HG02571 (cell line): ENCODE results near the gene ERCC5.

Source experiments
- ATAC-seq: cut with Tn5 transposase; IDR thresholded peaks from one replicate; pipeline ENCODE4 v1.9.1; 2021; ENCODE audit warnings: mild to moderate bottlenecking, moderate library complexity; ENCODE audit not compliant: unreplicated experiment

The ERCC5 gene

DNA sequence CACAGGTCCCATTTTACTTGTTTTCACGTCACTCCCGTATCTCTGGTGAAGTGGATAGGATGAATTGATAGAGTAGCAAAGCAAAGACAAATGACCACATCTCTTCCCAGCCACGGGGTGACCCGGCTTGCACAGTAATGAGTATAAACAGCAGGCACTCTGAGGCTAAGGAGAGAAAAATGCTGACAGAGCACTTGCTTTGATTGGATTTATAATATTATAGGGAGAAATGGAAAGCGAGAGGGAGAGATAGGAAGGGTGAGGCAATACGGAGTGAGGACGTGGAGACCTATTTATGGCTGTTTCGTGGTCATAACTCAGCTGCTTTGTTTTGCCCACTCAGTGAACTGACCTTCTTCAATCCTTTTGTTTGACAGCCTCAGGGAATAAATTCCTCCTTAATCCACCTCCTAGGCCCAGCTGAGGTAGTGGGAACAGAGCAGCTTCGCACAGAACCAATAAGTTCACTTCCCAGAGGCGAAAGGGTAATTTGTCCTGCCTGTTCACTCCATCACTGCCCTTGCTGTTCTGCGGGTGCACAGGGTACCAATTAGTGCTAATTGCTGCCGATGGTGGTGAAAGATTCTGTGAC lies 68.6 kb downstream of the ERCC5 start:
- no peak for ATAC-seq

DNA sequence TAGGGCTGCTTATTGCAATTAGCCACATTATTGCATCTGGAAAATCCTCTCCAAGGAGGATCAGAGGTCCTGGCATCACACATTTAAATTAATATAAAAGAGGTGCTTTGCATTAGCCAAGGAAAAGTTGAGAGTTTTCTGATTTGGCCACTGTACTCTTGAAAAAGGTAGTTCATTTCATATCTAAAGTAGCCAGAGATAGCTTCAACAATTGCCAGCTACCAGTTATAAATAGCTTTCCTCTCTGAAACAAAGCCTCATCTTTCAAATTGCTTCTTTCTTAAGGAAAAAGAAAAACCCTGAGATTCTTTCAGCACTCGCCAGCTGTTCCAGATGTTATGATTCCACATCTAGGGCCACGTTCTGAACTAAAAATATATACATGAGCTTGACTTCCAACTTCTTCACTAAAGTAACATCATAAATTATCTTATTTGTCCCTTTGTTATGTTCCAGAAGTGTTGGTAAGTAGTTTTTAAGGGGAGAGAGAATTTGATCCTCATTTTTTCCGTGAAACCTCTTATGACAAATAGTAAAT lies 69.6 kb downstream of the ERCC5 start:
- no peak for ATAC-seq

DNA sequence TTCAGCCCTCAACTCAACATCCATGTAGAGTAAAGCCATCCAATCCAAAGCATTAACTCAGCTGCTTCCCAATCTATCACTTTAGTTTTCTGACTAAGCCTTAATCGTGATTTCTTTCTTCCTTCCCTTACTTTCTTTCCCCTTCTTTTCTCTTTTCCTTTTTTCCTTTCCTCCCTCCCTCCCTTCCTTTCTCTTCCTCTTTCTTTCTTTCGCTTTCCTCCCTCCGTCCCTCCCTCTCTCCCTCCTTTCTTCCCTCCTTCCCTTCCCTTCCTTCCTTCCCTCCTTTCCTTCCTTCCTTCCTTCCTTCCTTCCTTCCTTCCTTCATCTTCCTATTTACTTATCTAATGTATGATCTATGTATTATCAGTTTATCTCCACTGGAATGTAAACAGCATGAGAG lies 71.2 kb downstream of the ERCC5 start:
- ATAC-seq, result no peak

GRCh38 chr13:102922184-102922583 lies 76.4 kb downstream of the ERCC5 start:
- no peak for ATAC-seq
